ENCODE results near the gene NEDD8. TPM values are rescaled to one million over a fixed set of nuclear protein-coding genes. Genes with fewer than 3 reads are reported as not detected.

The NEDD8 gene
- total RNA-seq, 1 donor from 2014 or later: 77.0 TPM

DNA sequence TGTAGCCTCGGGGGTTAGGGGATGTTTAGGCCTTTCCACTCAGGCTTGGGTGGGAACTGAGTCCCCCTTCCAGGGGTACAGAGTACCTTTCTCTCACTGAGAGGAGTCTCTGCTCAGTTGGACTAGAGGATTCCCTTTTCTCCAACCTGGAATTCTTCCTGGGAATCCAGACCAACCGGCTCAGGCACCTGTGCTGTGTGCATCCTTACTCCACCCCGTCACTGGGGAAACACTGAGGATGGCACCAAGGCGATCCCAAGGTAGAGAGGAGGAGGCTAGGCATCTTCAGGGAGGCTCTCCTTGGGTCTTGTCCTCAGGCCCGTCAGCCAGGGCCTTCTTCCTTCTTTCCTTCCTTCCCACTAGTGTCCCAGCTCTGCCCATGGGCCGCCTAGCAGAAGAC lies 31.7 kb upstream of the NEDD8 start:
- no peak for DNase-seq

DNA sequence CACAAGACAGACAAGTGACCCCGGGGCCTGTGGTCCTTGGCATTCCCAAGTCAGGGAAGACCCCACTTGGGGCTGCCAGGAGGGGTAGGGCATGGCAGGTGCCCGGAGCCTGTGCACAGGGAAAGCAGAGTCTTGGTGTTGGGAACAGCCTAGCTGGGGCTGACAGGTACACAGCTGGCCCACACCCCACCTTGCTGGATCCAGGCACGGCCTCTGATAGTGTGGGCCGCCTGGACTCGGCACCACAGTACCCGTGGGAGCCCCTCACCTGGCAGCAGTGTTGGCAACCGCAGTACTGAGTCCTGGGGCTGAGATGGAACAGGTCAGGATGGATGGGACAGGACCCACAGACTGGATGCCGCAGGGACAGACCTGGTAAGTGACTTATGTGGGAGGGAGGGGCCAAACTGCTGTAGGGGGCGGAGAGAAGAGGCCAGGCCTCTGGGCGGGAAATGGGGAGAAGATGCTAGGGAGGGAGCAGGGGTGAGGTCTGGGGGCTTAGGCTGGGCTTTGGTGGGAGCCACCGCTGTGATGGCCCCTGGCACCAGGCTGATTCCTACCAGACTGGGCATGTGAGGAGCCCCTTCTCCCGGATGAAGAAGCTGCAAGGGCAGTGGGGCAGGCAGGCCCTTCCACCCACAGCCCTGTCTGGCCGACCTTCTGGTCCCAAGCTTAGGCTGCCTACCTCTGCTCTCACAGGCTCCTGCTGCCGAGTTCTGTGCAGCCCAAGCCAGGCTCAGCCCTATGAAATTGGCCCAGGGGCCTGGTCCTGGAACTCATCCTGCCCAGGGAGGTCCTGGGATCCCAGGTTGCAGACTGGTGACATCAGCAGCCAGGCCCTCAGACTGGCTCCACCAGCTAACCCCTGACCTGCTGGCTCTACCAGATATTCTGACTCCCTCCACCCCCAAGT lies 30.9 kb upstream of the NEDD8 start, which contains the start of gene TGM1:
Gene TGM1 (minus strand): TSS at position 357 of the 913 bp plus-strand sequence. CDS start 825 bp downstream, outside the sequence.
- DNase-seq: no peak

DNA sequence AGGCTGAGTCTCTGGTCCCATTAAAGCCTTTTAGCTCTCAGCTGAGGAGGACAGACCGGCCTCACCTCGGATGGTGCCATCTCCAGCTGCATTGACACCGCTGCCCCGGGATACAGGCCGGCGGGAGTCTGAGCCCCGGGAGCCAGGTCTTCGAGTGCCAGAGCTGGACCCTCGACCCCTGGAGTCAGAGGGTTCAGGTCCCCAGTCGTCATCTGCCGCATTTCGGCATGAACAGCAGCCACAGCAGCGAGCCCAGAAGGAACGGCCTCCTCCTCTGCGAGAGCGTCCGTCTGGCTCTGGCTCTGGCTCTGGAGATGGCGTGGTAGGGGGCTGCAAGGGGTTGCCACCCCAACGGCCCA lies 29.8 kb upstream of the NEDD8 start:
- no peak for DNase-seq

DNA sequence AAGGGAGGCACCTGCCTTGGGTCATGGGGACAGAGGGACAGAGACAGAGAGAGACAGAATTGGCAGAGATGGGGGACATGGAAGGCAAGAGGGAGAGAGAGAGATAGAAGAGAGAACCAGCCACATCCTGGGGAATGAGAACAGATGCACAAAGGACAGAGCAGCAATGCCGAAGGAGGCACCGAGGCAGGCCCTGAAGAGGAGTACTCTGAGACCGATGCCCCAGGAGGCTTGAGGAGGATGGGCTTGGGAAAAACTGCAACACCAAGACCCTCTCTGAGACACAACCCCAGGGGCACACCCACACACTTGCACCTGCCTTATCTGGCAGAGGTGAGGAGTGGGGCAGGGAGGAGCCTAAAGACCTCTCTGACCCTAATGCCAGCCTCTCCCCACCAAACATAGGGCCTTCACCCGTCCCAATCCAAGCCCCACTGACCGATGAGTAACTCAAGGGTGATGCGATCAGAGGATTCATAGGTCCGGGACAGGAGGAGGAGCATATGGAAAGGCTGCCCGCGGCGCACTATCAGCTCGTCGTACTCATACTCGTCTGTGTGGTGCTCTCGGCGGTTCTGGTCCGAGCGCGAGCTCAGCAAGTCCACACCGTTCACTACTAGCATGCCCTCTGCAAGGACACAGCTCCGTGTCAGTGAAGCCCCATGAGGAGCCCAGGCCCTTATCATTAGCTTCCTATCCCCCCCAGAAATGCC lies 29.2 kb upstream of the NEDD8 start:
- no peak for DNase-seq

DNA sequence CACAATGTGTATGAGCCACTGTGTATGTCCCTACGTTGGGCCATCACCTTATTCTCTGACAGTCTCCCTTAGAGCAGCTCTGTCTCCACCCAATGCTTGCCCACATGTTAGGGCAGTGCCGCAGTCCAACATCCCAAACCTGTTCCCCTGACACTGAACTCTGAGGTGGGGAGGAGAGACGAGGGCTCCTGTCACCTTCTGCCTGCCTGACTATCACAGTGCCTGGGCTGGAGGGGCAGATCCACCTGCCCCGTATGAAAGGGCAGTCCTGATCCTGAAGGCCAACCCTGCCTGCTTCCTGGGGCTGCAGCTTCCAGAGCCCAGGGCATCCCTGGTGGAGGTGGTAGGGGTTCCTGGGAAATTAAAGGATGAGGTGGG lies 28.6 kb upstream of the NEDD8 start:
- no peak for DNase-seq

DNA sequence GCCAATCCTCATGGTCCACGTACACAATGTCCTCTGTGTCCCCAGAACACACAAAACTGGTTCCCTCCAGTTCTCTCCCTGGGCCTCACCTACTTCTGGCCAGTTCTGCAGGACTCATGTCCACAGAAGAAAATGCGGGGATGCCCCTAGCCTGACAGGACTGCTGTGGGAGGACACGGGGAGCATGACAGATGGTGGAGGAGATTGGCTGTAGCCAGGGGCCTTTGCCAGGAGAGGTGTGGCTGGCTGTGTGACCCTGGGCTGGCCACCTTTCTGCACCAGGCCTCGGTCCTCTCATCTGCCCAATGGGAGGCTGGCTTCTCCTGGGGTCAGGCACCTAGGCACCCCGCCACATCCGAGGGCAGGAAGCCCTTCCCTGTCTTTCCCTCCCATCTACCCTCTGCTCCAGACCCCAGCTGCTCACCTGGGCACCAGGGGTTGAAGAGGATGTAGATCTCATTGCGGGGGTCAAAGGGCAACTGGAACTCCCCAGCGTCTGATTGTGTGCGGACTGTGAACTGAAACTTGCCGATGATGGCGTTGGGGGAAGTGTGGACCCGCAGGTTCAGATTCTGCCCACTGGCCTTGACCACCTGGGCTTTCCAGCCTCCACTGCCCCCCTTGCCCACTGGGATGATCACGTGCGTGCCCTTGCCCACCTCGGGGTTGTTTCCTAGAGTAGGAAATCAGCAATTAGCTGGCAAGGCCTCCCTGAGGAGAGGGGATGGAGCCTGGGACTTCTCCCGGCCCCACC lies 28.0 kb upstream of the NEDD8 start:
- no peak for DNase-seq

DNA sequence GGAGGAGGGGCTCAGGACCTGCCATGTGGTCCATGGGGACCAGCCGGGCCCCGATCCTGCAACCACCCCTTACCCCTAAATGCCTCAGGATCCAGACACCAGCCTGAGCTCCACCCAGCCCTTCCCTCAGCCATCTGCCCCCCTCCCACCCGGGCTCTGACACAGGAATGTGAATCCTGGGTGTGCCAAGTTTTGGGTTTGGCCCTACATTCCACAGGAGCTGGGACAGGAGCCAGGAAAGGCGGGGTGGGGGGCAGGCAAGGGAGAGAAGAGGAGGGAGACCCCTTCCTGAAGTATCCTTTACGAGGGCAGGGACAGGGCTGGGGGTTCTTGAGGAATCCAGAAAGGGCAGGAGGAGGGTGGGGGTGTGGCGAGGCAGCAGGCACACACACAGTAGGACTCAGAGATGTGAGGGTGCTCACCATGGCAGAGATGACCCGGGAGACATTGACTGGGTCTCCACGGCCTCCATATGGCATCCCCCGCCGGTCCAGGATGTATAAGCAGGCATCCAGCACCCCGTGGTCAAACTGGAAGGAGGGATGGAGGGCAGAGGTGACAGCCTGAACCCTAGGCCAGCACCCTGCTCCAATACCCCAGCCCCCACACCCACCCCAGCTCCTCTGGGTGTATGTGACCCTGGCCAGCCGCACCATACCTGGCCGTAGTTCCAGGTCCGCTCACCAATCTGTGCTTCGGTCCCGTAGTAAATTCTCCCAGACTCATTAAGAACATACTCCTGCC lies 27.3 kb upstream of the NEDD8 start:
- DNase-seq: peak; percentile 74

DNA sequence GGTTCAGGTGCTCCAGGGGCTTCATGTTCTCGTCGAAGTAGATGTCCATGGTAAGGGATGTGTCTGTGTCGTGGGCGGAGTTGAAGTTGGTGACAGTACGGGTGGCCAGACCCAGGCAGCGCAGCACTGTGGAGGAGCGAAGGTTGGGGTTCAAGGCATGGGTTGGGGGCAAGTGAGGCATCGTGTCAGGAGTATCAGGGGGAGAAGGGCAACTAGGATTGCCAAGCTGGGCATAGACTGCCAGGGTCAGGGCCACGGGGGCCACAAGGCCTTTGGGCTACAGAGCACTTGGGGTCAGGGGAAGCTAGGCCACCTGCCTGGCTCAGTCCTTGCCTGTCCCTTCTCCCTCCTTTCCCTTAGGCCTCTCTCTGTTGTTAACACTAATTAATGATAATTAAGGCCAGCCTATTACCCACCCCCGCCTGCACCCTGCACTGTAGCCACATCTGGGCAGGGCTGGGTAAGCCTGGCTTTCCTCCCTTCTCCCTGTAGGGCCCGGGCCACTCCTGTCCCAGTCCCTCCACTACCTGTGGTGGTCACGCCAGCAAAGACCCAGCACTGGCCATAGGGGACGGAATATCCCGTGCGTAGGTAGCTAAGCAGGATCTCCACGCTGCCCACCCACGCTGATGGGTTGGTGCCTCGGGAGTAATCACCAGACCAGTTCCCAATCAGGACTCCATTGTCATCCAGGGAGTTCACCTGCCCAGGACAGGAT lies 26.5 kb upstream of the NEDD8 start:
- no peak for DNase-seq

DNA sequence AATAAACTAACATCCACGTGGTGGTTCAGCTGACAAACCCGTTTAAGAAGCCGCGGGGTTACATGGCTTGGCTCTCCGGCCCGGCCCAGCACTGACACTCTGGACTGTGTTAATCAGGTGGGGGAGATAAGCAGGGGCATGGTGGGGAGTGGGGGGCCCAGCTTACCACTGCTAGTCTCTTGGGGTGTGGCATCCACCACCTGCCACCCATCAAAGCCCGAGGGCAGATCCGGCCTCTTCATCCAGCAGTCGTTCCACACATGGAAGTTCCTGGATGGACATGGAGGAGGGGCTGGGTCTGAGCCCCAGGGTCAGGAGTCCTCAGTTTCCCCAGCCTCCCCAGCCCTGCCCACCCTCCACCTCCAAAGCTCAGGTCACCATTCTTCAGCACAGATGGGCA lies 26.0 kb upstream of the NEDD8 start:
- DNase-seq: no peak

DNA sequence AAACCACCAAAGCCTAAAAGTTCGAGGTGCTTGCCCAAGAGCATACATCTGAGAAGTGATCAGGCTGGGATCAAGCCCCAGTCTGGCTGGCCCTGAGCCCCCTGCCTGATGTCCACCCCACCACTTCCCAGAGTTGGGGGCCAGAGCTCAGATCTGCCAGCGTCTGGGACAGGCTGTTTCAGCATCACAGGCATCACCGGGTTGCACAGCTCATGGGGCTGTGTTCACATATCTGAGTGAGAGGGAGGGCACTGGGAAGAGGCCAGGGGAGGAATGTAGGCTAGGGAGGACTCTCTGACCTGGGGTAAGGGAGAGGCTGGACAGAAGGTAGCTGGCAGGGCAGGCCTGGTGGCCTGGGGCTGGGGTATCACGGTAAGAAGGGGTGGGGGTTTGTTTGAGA lies 24.8 kb upstream of the NEDD8 start:
- DNase-seq: no peak

DNA sequence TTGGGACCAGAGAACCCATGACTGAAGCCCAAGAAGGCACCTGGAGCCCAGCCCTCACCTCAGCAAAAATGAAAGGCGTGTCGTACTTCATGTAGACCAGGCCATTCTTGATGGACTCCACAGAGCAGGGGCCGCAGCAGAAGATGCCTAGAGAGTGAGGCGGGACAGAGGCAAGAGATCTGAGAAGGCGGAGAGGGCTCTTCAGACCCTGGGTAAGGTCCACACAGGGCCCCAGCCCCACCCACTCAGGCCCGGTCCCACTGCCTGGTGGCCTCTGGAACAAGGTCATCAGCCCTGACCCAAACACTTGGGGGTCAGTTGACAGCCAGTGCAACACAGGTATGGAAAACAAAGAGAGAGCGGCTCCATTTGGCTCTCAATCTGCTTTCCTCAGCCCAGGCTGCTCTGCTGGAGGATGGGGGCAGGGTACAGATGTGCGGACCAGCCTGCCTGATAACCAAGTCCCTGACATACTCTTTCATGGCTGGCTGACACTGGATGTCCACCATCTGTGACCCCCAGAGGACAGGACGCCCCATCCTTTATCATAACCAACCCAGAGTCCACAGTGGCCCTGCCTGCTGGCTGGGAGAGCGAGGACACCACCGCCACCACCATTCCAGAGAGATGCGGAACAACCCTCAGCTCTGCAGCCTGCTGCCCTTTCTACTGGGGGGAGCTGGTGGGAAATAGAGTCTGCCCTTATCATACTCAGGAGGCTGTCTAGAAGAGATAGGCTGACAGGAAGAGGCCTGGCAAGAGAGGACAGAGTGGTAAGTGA lies 24.0 kb upstream of the NEDD8 start:
- DNase-seq: no peak

DNA sequence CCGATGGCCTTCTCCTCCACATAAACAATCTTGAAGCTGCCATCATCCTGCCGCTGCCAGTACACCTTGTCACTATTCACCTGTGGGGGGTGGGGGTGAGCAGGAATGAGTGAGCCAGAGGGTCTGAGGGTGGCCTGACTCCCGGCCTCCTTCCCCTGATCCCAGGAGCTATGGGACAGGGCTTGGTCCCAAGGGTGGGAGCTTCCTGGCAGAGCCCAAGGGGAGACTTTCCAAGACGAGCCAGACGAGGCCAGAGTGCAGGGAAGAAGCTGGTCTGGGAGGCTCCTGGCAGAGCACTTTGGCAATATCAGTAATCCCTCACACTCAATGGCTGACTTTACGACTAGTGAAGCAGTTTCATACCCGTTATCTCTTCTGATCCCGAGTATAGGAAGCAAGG lies 23.3 kb upstream of the NEDD8 start:
- no peak for DNase-seq

DNA sequence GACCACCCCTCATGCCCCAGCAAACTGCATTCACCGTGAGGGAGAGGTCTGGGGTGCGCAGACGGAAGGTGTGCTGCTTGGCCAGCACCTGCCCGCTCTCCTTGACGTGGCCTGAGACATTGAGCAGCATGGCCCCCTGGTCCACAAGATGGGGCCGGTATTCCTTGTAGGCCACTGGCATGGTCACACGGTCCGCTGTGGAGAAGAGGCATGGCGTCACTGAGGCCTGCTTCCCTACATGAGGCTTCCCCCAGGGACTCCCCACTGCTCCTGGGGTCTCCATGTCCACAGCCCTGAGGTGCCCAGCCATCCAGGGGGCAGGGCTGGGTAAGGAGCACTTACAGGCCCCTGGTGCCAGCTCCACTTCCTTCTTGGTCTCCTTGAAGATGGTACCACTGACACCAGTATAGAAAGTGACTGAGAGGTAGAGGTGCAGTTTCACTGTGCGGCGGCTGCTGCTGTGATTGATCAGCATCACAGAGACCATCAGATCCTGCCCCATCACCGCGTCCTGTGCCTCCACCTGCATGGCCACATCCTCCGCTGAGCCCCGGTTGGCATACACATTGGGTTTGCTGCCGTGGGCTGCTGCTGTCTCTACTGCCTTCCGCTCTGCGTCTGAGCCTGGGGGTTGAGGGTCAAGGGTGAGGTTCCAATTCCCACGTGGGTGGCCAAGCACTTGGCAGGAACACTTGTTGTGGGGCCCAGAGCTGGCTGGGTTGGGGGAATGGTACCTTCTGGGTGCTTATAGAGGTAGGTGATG lies 22.6 kb upstream of the NEDD8 start:
- DNase-seq: no peak

DNA sequence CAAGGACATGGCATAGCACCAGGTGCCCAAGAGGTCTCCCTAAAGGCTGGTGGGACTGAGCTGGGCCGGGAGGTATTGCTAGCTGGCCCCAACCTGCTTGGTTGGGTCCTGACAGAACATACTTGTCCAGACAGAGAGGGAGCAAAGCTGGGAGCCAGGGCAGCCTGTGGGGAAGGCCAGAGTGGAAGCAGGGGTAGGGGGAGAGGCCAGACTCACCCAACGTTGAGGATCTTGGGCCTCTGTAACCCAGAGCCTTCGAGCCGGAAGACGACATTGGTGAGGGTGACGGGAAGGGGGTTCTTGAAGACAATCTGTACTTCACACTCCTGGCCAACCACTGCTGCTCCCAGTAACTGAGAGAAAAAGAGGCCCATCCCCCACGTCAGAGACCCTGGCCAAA lies 21.8 kb upstream of the NEDD8 start:
- no peak for DNase-seq

DNA sequence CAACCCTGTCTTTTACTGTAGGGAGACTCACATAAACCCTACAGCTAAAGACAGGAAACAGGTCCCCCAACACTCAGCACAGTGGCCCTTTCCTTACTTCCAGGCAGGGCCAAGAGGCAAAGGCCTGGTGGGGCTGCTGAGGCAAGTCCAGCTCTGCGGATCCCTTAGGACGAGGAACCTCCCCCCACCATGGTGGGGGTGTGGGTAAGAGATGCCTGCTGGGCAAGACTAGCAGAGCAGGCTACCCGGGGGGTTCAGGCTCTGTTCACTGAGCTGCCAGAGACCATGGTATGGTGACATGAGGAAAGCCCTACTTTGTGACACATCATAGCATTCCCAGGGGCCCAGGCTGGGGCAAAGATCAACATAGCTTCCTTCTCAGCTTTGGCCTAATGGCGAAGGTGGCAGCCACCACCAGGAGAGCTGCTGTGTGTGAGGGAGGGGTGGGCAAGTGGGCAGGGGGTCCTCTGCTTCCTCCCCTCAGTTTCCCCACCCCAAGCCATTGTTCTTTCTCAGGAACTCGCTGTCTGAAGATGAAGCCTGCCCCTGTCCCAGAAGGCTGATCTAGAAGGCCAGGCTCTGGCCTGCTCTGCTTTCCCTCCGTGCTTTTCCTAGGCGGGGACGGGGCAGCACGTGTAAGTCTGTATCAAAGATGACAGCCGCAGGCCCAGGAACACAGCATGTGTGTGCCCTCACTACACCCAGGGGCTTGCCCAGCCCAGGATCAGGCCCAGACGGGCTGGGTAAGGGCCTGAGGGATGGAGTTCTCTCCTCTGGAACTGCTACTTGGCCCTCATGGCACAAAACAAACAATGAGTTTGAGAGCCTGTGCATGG lies 20.3 kb upstream of the NEDD8 start:
- DNase-seq: no peak

DNA sequence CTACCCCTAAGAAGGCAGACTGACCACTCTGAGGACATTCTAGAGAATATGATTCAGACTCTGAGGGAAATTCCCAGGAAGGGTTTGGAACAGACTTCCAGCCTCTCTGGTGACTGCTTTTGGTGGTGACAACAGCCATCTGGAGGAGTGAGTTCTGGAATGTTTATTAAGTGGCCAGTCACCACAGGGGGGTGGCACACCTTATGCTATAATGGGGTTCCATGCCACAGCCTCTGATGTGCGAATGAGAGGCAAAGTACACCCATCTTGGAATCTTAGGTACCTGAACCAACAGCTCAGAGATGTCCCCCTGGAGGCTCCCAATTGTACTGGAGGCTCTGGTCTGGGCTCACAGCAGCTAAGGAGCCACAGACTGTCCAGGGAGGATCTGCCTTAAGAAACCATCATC lies 19.7 kb upstream of the NEDD8 start:
- DNase-seq: no peak

DNA sequence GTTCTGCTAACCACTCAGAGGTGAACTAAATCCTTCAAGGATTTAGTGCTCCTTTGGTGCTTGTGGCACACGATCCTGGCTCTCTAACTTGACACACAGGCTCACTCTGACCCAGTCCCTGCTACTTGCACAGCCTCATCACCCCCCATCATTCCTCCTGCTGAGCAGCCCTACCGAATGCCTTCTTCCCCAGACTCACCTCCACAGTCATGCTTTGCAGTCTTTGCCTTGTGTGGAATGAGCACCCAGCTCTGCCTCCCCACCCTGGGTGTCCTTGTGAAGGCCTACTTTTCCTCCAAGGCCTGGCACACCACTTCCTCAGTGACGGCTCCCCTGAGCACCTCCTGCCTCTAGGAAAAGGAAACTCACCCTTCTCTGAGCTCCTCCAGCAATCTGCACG lies 18.2 kb upstream of the NEDD8 start:
- no peak for DNase-seq

DNA sequence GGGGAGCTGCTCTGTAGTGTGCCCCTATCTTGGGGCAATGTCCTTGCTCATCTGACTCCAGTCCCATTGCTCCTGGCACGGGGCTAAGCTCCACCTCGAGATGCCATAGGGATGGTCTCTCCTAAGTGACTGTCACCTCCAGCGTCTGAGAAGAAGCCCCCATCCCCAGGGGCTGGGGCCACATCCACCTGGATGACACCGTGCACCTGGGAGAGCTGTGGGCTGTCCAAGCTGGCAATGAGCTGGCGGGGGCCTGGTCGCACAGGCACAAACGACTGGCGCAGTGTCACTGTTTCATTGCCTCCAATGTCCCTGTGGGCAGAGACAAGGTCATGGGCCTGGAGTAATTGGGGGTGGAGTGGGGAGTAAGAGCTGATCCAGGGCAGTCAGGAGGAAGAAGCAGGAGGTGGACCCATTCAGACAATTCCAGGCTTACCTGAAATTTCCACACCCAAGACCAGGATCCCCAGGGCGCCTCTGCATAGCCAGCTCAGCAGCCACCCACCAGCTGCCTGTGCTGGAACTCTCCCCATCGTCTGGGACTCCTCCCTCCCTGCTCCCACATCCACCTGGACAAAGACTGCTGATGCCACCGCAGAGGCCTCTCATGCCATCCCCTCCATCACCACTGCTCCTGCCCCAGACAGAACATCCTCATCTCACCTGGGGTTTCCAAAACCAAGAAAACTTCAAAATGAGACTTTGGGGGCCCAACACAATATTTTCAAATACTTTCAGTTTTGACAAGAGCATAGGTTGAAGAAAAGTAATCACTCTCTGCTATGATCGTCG lies 17.3 kb upstream of the NEDD8 start:
- DNase-seq: no peak
